Measurements from ENCODE around the gene CCDC158.

- TF ChIP-seq, protein P1, sequence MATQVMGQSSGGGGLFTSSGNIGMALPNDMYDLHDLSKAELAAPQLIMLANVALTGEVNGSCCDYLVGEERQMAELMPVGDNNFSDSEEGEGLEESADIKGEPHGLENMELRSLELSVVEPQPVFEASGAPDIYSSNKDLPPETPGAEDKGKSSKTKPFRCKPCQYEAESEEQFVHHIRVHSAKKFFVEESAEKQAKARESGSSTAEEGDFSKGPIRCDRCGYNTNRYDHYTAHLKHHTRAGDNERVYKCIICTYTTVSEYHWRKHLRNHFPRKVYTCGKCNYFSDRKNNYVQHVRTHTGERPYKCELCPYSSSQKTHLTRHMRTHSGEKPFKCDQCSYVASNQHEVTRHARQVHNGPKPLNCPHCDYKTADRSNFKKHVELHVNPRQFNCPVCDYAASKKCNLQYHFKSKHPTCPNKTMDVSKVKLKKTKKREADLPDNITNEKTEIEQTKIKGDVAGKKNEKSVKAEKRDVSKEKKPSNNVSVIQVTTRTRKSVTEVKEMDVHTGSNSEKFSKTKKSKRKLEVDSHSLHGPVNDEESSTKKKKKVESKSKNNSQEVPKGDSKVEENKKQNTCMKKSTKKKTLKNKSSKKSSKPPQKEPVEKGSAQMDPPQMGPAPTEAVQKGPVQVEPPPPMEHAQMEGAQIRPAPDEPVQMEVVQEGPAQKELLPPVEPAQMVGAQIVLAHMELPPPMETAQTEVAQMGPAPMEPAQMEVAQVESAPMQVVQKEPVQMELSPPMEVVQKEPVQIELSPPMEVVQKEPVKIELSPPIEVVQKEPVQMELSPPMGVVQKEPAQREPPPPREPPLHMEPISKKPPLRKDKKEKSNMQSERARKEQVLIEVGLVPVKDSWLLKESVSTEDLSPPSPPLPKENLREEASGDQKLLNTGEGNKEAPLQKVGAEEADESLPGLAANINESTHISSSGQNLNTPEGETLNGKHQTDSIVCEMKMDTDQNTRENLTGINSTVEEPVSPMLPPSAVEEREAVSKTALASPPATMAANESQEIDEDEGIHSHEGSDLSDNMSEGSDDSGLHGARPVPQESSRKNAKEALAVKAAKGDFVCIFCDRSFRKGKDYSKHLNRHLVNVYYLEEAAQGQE (IDR thresholded peaks at IDR 0.05; ENCODE audit: low read depth, low read length), result no peak
- TF ChIP-seq, protein P2, sequence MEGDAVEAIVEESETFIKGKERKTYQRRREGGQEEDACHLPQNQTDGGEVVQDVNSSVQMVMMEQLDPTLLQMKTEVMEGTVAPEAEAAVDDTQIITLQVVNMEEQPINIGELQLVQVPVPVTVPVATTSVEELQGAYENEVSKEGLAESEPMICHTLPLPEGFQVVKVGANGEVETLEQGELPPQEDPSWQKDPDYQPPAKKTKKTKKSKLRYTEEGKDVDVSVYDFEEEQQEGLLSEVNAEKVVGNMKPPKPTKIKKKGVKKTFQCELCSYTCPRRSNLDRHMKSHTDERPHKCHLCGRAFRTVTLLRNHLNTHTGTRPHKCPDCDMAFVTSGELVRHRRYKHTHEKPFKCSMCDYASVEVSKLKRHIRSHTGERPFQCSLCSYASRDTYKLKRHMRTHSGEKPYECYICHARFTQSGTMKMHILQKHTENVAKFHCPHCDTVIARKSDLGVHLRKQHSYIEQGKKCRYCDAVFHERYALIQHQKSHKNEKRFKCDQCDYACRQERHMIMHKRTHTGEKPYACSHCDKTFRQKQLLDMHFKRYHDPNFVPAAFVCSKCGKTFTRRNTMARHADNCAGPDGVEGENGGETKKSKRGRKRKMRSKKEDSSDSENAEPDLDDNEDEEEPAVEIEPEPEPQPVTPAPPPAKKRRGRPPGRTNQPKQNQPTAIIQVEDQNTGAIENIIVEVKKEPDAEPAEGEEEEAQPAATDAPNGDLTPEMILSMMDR (IDR thresholded peaks at IDR 0.05), result peak; percentile 94
- TF ChIP-seq MAX (IDR thresholded peaks at IDR 0.05; ENCODE audit: low read depth), result no peak
- no peak for TF ChIP-seq EP300 (IDR thresholded peaks at IDR 0.05; ENCODE audit: borderline replicate concordance in 1 of 2, low read depth in 1 of 2, low read length in 1 of 2)
- TF ChIP-seq POLR2AphosphoS5 (IDR thresholded peaks at IDR 0.05; ENCODE audit: low read depth, low read length), result no peak
- no peak for TF ChIP-seq SIN3A (IDR thresholded peaks at IDR 0.05; ENCODE audit: borderline replicate concordance, low read depth, low read length)
- peak; percentile 52 for TF ChIP-seq SMC3 (IDR thresholded peaks at IDR 0.05; ENCODE audit: low read depth, low read length)
- no peak for TF ChIP-seq RCOR1 (IDR thresholded peaks at IDR 0.05; ENCODE audit: low read length)
- no peak for TF ChIP-seq FOXM1 (IDR thresholded peaks at IDR 0.05; ENCODE audit: low read depth)
- no peak for TF ChIP-seq ELF1 (IDR thresholded peaks at IDR 0.05)
- TF ChIP-seq TAF1 (IDR thresholded peaks at IDR 0.05; ENCODE audit: borderline replicate concordance, low read depth, low read length), result no peak
These were observed 9.8 kb upstream of the CCDC158 start for GRCh38 chr4:76430519-76431388.
